HCT116 (cell line): ENCODE data around the gene ARHGEF17. TPM values are rescaled to one million over a fixed set of nuclear protein-coding genes. Genes with fewer than 3 reads are reported as not detected.

Source experiments
- ATAC-seq: fragments of 200-7000 bp; cut with Tn5 transposase; 2 replicates; pipeline ENCODE4 v1.9.1; 2020; ENCODE audit warnings: mild to moderate bottlenecking, moderate library complexity
- BruUV-seq: library from RNA; stranded (reverse); fragments of 400-500 nt; replicated peaks from 2 replicates; lab custom pipeline; 2021; lab: Mats Ljungman, UMichigan
- CTCF ChIA-PET: fragments of 300-600 bp; sonication (Branson Sonifier 250); formaldehyde crosslinking; loops from one replicate; lab custom pipeline; 2021; ENCODE audit warnings: antibody characterized with exemption; lab: Charles Lee
- POLR2A ChIA-PET: fragments of 300-600, 350-600 bp; sonication (Branson Sonifier 250); formaldehyde crosslinking; loops from one replicate; lab custom pipeline; 2021; ENCODE audit warnings: antibody characterized with exemption; lab: Charles Lee
- RAD21 ChIA-PET, 2 experiments: fragments of 300-600 bp; sonication (Branson Sonifier 250); formaldehyde crosslinking; loops; one replicate each; lab custom pipeline; 2023; ENCODE audit warnings: low total read pairs in 2 of 2; ENCODE audit not compliant: uncharacterized antibody in 2 of 2, unreplicated experiment in 2 of 2, low non-redundant PET in 1 of 2; lab: Charles Lee
- DNase-seq: peaks from one replicate; pipeline ENCODE4 v3.0.0-alpha.2; 2010; ENCODE audit warnings: low read depth, low spot score
- H2AFZ ChIP-seq: fragments of 200-600 bp; shearing (Covaris generic), sonication (generic); 2 replicates; pipeline ENCODE4 v1.6.1; 2017; ENCODE audit warnings: low read depth, mixed run types, mixed read lengths, antibody characterized with exemption, low read length; ENCODE audit not compliant: poor library complexity, severe bottlenecking
- H3K27ac ChIP-seq: 2 replicates; pipeline ENCODE4 v1.5.1; 2012; ENCODE audit warnings: low read depth, low read length
- H3K27me3 ChIP-seq: fragments of 200-600 bp; sonication (generic); 2 replicates; pipeline ENCODE4 v1.6.1; 2016; ENCODE audit warnings: mixed run types, low read length, mixed read lengths; ENCODE audit not compliant: insufficient read depth
- H3K36me3 ChIP-seq, 2 experiments: fragments of 200-500 bp in 1 of 2; fragments of 200-600 bp in 1 of 2; sonication (Bioruptor generic) in 1 of 2; sonication (generic) in 1 of 2; 2 replicates each; pipeline versions ENCODE4 v1.5.1 to v1.6.1; 2014 to 2016; ENCODE audit warnings: low read length in 2 of 2, inconsistent platforms in 1 of 2, mixed read lengths in 1 of 2, mixed run types in 1 of 2; ENCODE audit not compliant: insufficient read depth in 2 of 2, control insufficient read depth in 1 of 2
- H3K4me1 ChIP-seq, 2 experiments: fragments of 200-600 bp in 1 of 2; sonication (generic) in 1 of 2; 2 replicates each; pipeline versions ENCODE4 v1.5.1 to v1.6.1; 2012 to 2017; ENCODE audit warnings: low read length in 2 of 2, inconsistent platforms in 1 of 2, mild to moderate bottlenecking in 1 of 2, mixed read lengths in 1 of 2, mixed run types in 1 of 2, moderate library complexity in 1 of 2; ENCODE audit not compliant: insufficient read depth in 2 of 2, control insufficient read depth in 1 of 2
- H3K4me2 ChIP-seq: fragments of 200-600 bp; sonication (generic); 2 replicates; pipeline ENCODE4 v1.6.1; 2017; ENCODE audit warnings: mixed run types, low read length, mixed read lengths
- H3K4me3 ChIP-seq, 2 experiments: fragments of 200-600 bp in 1 of 2; sonication (generic) in 1 of 2; replicated peaks in 1 of 2; 2 replicates each; pipeline ENCODE4 v1.5.1; 2011 to 2016; ENCODE audit warnings: low read length in 2 of 2, control low read depth in 1 of 2, low read depth in 1 of 2, mild to moderate bottlenecking in 1 of 2, mixed read lengths in 1 of 2, mixed run types in 1 of 2
- H3K79me2 ChIP-seq: fragments of 200-600 bp; sonication (generic); 2 replicates; pipeline ENCODE4 v1.6.1; 2017; ENCODE audit warnings: mild to moderate bottlenecking, mixed run types, low read length, moderate library complexity, mixed read lengths; ENCODE audit not compliant: insufficient read depth
- H3K9ac ChIP-seq: fragments of 200-600 bp; sonication (generic); 2 replicates; pipeline ENCODE4 v1.6.1; 2016; ENCODE audit warnings: low read length, mixed read lengths
- H3K9me2 ChIP-seq: fragments of 200-600 bp; sonication (generic), shearing (Covaris generic); 2 replicates; pipeline ENCODE4 v1.6.1; 2017; ENCODE audit warnings: mixed run types, mild to moderate bottlenecking, moderate library complexity; ENCODE audit not compliant: insufficient read depth
- H3K9me3 ChIP-seq, 2 experiments: fragments of 200-500 bp in 1 of 2; fragments of 200-600 bp in 1 of 2; sonication (Bioruptor generic) in 1 of 2; sonication (generic) in 1 of 2; 2 replicates each; pipeline ENCODE4 v1.6.1; 2014 to 2017; ENCODE audit warnings: low read length in 2 of 2, mixed read lengths in 2 of 2, inconsistent platforms in 1 of 2, low read depth in 1 of 2, mild to moderate bottlenecking in 1 of 2, mixed run types in 1 of 2, moderate library complexity in 1 of 2; ENCODE audit not compliant: control insufficient read depth in 1 of 2, insufficient read depth in 1 of 2
- H4K20me1 ChIP-seq: fragments of 200-600 bp; sonication (generic), shearing (Covaris generic); 2 replicates; pipeline ENCODE4 v1.6.1; 2017; ENCODE audit warnings: mixed run types, mild to moderate bottlenecking, moderate library complexity; ENCODE audit not compliant: insufficient read depth
- ATF3 ChIP-seq: IDR thresholded peaks from 2 replicates; pipeline ENCODE4 v1.6.1; 2012
- CEBPB ChIP-seq: IDR thresholded peaks from 2 replicates; pipeline ENCODE4 v1.6.1; 2012; ENCODE audit warnings: low read depth
- CTCF ChIP-seq, 3 experiments: fragments of 200-600 bp in 1 of 3; sonication (generic) in 1 of 3; IDR thresholded peaks in 2 of 3; conservative IDR thresholded peaks in 1 of 3; 2 replicates each; pipeline ENCODE4 v1.5.1; 2012 to 2017; ENCODE audit warnings: low read depth in 2 of 3, low read length in 2 of 3, antibody characterized with exemption in 1 of 3, borderline replicate concordance in 1 of 3, control low read depth in 1 of 3, mild to moderate bottlenecking in 1 of 3, mixed read lengths in 1 of 3, mixed run types in 1 of 3, moderate library complexity in 1 of 3; ENCODE audit not compliant: insufficient read depth in 1 of 3
- ELF1 ChIP-seq: IDR thresholded peaks from 2 replicates; pipeline ENCODE4 v1.6.1; 2012; ENCODE audit warnings: low read depth, borderline replicate concordance
- ZFX ChIP-seq: fragments of 450-650 bp; IDR thresholded peaks from 2 replicates; pipeline ENCODE4 v1.6.1; 2017
- intact Hi-C: fragments of 100-400 bp; cut with micrococcal nuclease; formaldehyde crosslinking; loops from 2 replicates; pipeline ENCODE4 v1.10.0; 2022
- total RNA-seq: library from RNA; stranded (reverse); gene quantifications from one replicate; pipeline ENCODE4 v1.2.1, GENCODE V29; 2021; ENCODE audit not compliant: unreplicated experiment
- TF ChIP-seq, protein P1 (sequence below): IDR thresholded peaks from 2 replicates; pipeline ENCODE4 v1.6.1; 2012; ENCODE audit warnings: low read depth

ARHGEF17 gene
- total RNA-seq, 1 experiment from 2014 or later: 18.2 TPM

DNA sequence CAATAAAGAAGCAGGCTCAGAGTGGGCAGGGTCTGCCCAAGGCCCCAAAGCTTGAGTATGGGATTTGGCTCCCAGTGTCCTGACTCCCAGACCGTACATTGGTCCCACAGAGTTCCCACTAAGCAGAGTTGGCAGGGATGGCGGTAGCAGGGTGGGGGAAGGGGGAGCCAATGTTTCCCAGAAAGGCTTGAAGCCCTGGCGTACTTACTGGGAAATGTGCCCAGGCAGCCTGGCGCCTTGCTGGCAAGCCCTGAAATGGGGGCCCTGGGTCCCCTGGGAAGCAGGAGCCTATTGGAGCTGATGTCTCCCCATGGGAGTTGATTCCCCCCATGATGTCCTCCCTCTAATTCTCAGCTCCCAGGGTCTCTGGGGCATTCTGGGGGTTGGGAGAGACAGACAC is 9.3 kb downstream of the ARHGEF17 start:
- ChIA-PET CTCF (interaction anchor here (0.7 kb wide), 1 partner anchor 13 kb away, joined by 3 read pairs; no protein-coding TSS in a partner anchor), RAD21 (no interaction called here), POLR2A (no interaction called here)
- DNase-seq (no peak), ATAC-seq (no peak)
- peaks cover 15 to 38% of the 10 kb centered on the region in 2 experiments for H3K4me1 ChIP-seq
- no peak overlapping the region for H3K4me3 ChIP-seq
- no peaks in the 10 kb centered on the region for H3K9me3 ChIP-seq
- H3K36me3 ChIP-seq: no peaks in the 10 kb centered on the region
- no TSS peak for BruUV-seq
- H3K9ac ChIP-seq: no peak overlapping the region
- H3K79me2 ChIP-seq: 0 out of 2 replicates have a peak, but pooled peaks cover 6% of the 10 kb centered on the region
- H3K9me2 ChIP-seq: no peaks in the 10 kb centered on the region
- no peaks in the 10 kb centered on the region for H3K27me3 ChIP-seq
- no peak overlapping the region for H2AFZ ChIP-seq
- no peak overlapping the region for H3K27ac ChIP-seq
- no peak for TF ChIP-seq CTCF (IDR thresholded peaks at IDR 0.05 in 2 of 3, conservative IDR thresholded peaks at IDR 0.05 in 1 of 3; ENCODE audit: borderline replicate concordance in 1 of 3, insufficient read depth in 1 of 3, low read depth in 2 of 3, low read length in 2 of 3)
- no peak for TF ChIP-seq ELF1
- TF ChIP-seq CEBPB: no peak
- TF ChIP-seq ZFX: no peak
- no peak for TF ChIP-seq ATF3
- TF ChIP-seq, protein P1, sequence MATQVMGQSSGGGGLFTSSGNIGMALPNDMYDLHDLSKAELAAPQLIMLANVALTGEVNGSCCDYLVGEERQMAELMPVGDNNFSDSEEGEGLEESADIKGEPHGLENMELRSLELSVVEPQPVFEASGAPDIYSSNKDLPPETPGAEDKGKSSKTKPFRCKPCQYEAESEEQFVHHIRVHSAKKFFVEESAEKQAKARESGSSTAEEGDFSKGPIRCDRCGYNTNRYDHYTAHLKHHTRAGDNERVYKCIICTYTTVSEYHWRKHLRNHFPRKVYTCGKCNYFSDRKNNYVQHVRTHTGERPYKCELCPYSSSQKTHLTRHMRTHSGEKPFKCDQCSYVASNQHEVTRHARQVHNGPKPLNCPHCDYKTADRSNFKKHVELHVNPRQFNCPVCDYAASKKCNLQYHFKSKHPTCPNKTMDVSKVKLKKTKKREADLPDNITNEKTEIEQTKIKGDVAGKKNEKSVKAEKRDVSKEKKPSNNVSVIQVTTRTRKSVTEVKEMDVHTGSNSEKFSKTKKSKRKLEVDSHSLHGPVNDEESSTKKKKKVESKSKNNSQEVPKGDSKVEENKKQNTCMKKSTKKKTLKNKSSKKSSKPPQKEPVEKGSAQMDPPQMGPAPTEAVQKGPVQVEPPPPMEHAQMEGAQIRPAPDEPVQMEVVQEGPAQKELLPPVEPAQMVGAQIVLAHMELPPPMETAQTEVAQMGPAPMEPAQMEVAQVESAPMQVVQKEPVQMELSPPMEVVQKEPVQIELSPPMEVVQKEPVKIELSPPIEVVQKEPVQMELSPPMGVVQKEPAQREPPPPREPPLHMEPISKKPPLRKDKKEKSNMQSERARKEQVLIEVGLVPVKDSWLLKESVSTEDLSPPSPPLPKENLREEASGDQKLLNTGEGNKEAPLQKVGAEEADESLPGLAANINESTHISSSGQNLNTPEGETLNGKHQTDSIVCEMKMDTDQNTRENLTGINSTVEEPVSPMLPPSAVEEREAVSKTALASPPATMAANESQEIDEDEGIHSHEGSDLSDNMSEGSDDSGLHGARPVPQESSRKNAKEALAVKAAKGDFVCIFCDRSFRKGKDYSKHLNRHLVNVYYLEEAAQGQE: no peak
- TF ChIP-seq, all 23 proteins: peak for 0
- Histone ChIP-seq H4K20me1 (no peaks in the 10 kb centered on the region), H3K4me2 (no peak overlapping the region)
- intact Hi-C loops: no loop called here
